GM23338 (cell line): Measurements from ENCODE around the gene ECPAS. TPM values are rescaled to one million over a fixed set of nuclear protein-coding genes. Genes with fewer than 3 reads are reported as not detected.

Experiments used
- ATAC-seq: fragments of 200-7000 bp; cut with Tn5 transposase; 3 replicates; pipeline ENCODE4 v1.9.1; 2020
- DNase-seq: peaks from one replicate; pipeline ENCODE4 v3.0.0-alpha.2; 2015; ENCODE audit warnings: low spot score
- H2AFZ ChIP-seq: fragments of 200-600 bp; sonication (generic); 2 replicates; pipeline ENCODE4 v1.8.0; 2016; ENCODE audit warnings: antibody characterized with exemption, mild to moderate bottlenecking, moderate library complexity
- H3F3A ChIP-seq: fragments of 200-600 bp; sonication (generic); replicated peaks from 2 replicates; pipeline ENCODE4 v1.8.0; 2017; ENCODE audit warnings: antibody characterized with exemption, mixed run types, low read depth
- H3K27ac ChIP-seq: fragments of 200-600 bp; sonication (generic); 2 replicates; pipeline ENCODE4 v1.6.1; 2016; ENCODE audit warnings: low read depth
- H3K27me3 ChIP-seq: fragments of 200-600 bp; sonication (generic); 2 replicates; pipeline ENCODE4 v1.8.0; 2016; ENCODE audit warnings: mild to moderate bottlenecking, mixed run types, moderate library complexity; ENCODE audit not compliant: insufficient read depth
- H3K36me3 ChIP-seq: fragments of 200-600 bp; sonication (generic); 2 replicates; pipeline ENCODE4 v1.8.0; 2016; ENCODE audit warnings: mild to moderate bottlenecking; ENCODE audit not compliant: insufficient read depth
- H3K4me1 ChIP-seq: fragments of 200-600 bp; sonication (generic); 2 replicates; pipeline ENCODE4 v1.8.0; 2016; ENCODE audit warnings: mild to moderate bottlenecking, moderate library complexity; ENCODE audit not compliant: insufficient read depth
- H3K4me2 ChIP-seq: fragments of 200-600 bp; sonication (generic); 2 replicates; pipeline ENCODE4 v1.7.1; 2017; ENCODE audit warnings: mixed run types
- H3K4me3 ChIP-seq: fragments of 200-600 bp; sonication (generic); 2 replicates; pipeline ENCODE4 v1.6.1; 2016; ENCODE audit warnings: mixed run types
- H3K79me2 ChIP-seq: fragments of 200-600 bp; sonication (generic); replicated peaks from 2 replicates; pipeline ENCODE4 v1.8.0; 2017; ENCODE audit warnings: mild to moderate bottlenecking; ENCODE audit not compliant: insufficient read depth
- H3K9me2 ChIP-seq: fragments of 200-600 bp; sonication (generic); 2 replicates; pipeline ENCODE4 v1.8.0; 2017; ENCODE audit not compliant: insufficient read depth
- H4K20me1 ChIP-seq: fragments of 200-600 bp; sonication (generic); replicated peaks from 2 replicates; pipeline ENCODE4 v1.8.0; 2017; ENCODE audit warnings: mild to moderate bottlenecking; ENCODE audit not compliant: insufficient read depth
- H3K27ac Mint-ChIP-seq: 2 replicates; pipeline ENCODE4 v1.8.0; 2020; ENCODE audit warnings: inconsistent platforms, mild to moderate bottlenecking, moderate library complexity, mixed read lengths
- H3K27me3 Mint-ChIP-seq: 3 replicates; pipeline ENCODE4 v1.8.0; 2022; ENCODE audit warnings: low read depth, mild to moderate bottlenecking, moderate library complexity, mixed read lengths, inconsistent platforms; ENCODE audit not compliant: insufficient read depth, poor library complexity
- H3K36me3 Mint-ChIP-seq: 3 replicates; pipeline ENCODE4 v1.8.0; 2021; ENCODE audit warnings: low read depth, mild to moderate bottlenecking, inconsistent platforms, moderate library complexity, mixed read lengths
- H3K4me1 Mint-ChIP-seq: 3 replicates; pipeline ENCODE4 v1.8.0; 2020; ENCODE audit warnings: mild to moderate bottlenecking, inconsistent platforms, mixed read lengths
- H3K4me3 Mint-ChIP-seq: 3 replicates; pipeline ENCODE4 v1.8.0; 2021; ENCODE audit warnings: moderate library complexity, mild to moderate bottlenecking, inconsistent platforms, mixed read lengths
- H3K9me3 Mint-ChIP-seq: 3 replicates; pipeline ENCODE4 v1.8.0; 2020; ENCODE audit warnings: moderate library complexity, mild to moderate bottlenecking, inconsistent platforms, mixed read lengths
- CTCF ChIP-seq, 2 experiments: fragments of 200-600 bp in 1 of 2; sonication (generic) in 1 of 2; conservative IDR thresholded peaks; 2 replicates each; pipeline versions ENCODE4 v1.5.1 to v1.6.1; 2016 to 2017; ENCODE audit warnings: antibody characterized with exemption in 2 of 2, low read depth in 2 of 2, mild to moderate bottlenecking in 2 of 2, moderate library complexity in 1 of 2
- EZH2 ChIP-seq: fragments of 200-600 bp; sonication (generic); IDR thresholded peaks from one replicate; pipeline ENCODE4 v1.8.0; 2017; ENCODE audit warnings: antibody characterized with exemption, mild to moderate bottlenecking, low read depth; ENCODE audit not compliant: unreplicated experiment
- JUNB ChIP-seq: IDR thresholded peaks from one replicate; pipeline ENCODE4 v1.6.1; 2016; ENCODE audit warnings: antibody characterized with exemption; ENCODE audit not compliant: unreplicated experiment
- REST ChIP-seq: IDR thresholded peaks from one replicate; pipeline ENCODE4 v1.6.1; 2018; ENCODE audit warnings: antibody characterized with exemption; ENCODE audit not compliant: unreplicated experiment
- ZNF462 ChIP-seq: fragments of 250-450 bp; sonication (Bioruptor Pico); IDR thresholded peaks from 2 replicates; pipeline ENCODE4 v1.5.0; 2020; ENCODE audit warnings: mild to moderate bottlenecking, moderate library complexity
- polyA plus RNA-seq: library from polyadenylated mRNA; unstranded; fragments of >200 nt; fragmentation: Nextera tagmentation; extraction: Ambion mirVana; gene quantifications from 2 replicates; pipeline ENCODE4 v1.2.1, GENCODE V29; 2016
- total RNA-seq: library from RNA; depleted of rRNA; stranded (reverse); fragments of >200 nt; shearing (Covaris generic); gene quantifications from 2 replicates; pipeline ENCODE4 v1.2.3, GENCODE V29; 2014

The ECPAS gene
- total and polyA plus RNA-seq, 2 experiments from 2014 or later, result 51.4 to 104 TPM

- TF ChIP-seq ZNF462 (CRISPR knock-in tag), result no peak
- TF ChIP-seq EZH2, result no peak
Measured at GRCh38 chr9:111438541-111439235, 45.5 kb downstream of the ECPAS start (continued).

- H3K4me1 Mint-ChIP-seq, result peaks cover 8% of the 10 kb centered on the region; the same call in 2 of the 3 replicates
- Histone ChIP-seq H3K36me3 (peaks cover 25% of the 10 kb centered on the region; the same call in 1 of the 2 replicates), H3K27me3 (no peaks in the 10 kb centered on the region), H3K27ac (no peak overlapping the region), H4K20me1 (no peaks in the 10 kb centered on the region; the same call in 1 of the 2 replicates), H3K4me1 (0 out of 2 replicates have a peak, but pooled peaks cover 12% of the 10 kb centered on the region), H3K4me3 (no peak overlapping the region), H3K79me2 (no peaks in the 10 kb centered on the region), H3K4me2 (no peak overlapping the region), H2AFZ (no peak overlapping the region), H3F3A (no peaks in the 10 kb centered on the region), H3K9me2 (no peaks in the 10 kb centered on the region)
- H3K4me3 Mint-ChIP-seq, result no peak overlapping the region
- peaks cover 1% of the 10 kb centered on the region for H3K27me3 Mint-ChIP-seq
- H3K27ac Mint-ChIP-seq, result no peak overlapping the region
- TF ChIP-seq JUNB, result no peak
- TF ChIP-seq CTCF (conservative IDR thresholded peaks at IDR 0.05; ENCODE audit: low read depth in 2 of 2), result no peak
- TF ChIP-seq REST, result no peak
- no peaks in the 10 kb centered on the region for H3K9me3 Mint-ChIP-seq
- DNase-seq (no peak), ATAC-seq (no peak)
- H3K36me3 Mint-ChIP-seq, result peaks cover 64% of the 10 kb centered on the region
Measured at GRCh38 chr9:111436571-111436970, 47.6 kb downstream of the ECPAS start.
